Colonic mucosa (tissue), 4 donors: ENCODE data around the gene BCR. TPM values are rescaled to one million over a fixed set of nuclear protein-coding genes. Genes with fewer than 3 reads are reported as not detected.

Source experiments
- DNase-seq: peaks from one replicate; pipeline ENCODE4 v3.0.0-alpha.2; 2020
- H3K27ac ChIP-seq: fragments of 200-600 bp; one replicate; pipeline ENCODE4 v1.8.0; 2021
- H3K27me3 ChIP-seq: fragments of 200-600 bp; one replicate; pipeline ENCODE4 v1.8.0; 2021
- H3K36me3 ChIP-seq: fragments of 200-600 bp; one replicate; pipeline ENCODE4 v1.8.0; 2021
- H3K4me1 ChIP-seq: fragments of 200-600 bp; one replicate; pipeline ENCODE4 v1.8.0; 2021; ENCODE audit warnings: mild to moderate bottlenecking
- H3K4me3 ChIP-seq: fragments of 200-600 bp; one replicate; pipeline ENCODE4 v1.8.0; 2021
- H3K9ac ChIP-seq, 2 donors: one replicate each; pipeline ENCODE4 v1.7.0; 2013; ENCODE audit warnings: control low read depth in 2 of 2, low read depth in 2 of 2, low read length in 2 of 2
- H3K9me3 ChIP-seq: fragments of 200-600 bp; one replicate; pipeline ENCODE4 v1.8.0; 2021
- CTCF ChIP-seq: fragments of 200-600 bp; IDR thresholded peaks from one replicate; pipeline ENCODE4 v1.8.0; 2022; ENCODE audit warnings: antibody characterized with exemption, mild to moderate bottlenecking
- intact Hi-C: fragments of 100-400 bp; cut with DNase I; formaldehyde crosslinking; loops from one replicate; pipeline ENCODE4 v1.14.1; 2022
- total RNA-seq, 2 donors: library from RNA; stranded (reverse); fragmentation: NEBNext Ultra II Directional in 1 of 2; extraction: Animal tissue kit (Norgen Biotek cat#: 25700) in 1 of 2; gene quantifications; one replicate each; pipeline ENCODE4 v1.2.1, GENCODE V29; 2021
- donor health status: healthy.
- donor health status: DM: no; HTN: no; CAD: no.
- donor health status: DM: no; HTN: no; CAD: no.

The BCR gene
- total RNA-seq, 2 donors from 2014 or later, result 39.2 to 57.8 TPM

GRCh38 chr22:23289130-23289503 is 108.8 kb downstream of the BCR start:
- no peak overlapping the region for H3K27ac ChIP-seq
- TF ChIP-seq CTCF, result no peak
- no peaks in the 10 kb centered on the region for H3K36me3 ChIP-seq
- H3K9ac ChIP-seq, result no peak overlapping the region
- no peaks in the 10 kb centered on the region for H3K27me3 ChIP-seq
- no peaks in the 10 kb centered on the region for H3K4me1 ChIP-seq
- H3K4me3 ChIP-seq, result no peak overlapping the region
- no peaks in the 10 kb centered on the region for H3K9me3 ChIP-seq
- DNase-seq, result no peak
- intact Hi-C loops, result loop anchor here (10.0 kb wide), 1 partner anchor 334 kb away; no protein-coding TSS in a partner anchor

- TF ChIP-seq CTCF, result peak; percentile 72
- no peaks in the 10 kb centered on the region for H3K4me1 ChIP-seq
- H3K27me3 ChIP-seq, result no peaks in the 10 kb centered on the region
- DNase-seq, result peak; percentile 76
- no peaks in the 10 kb centered on the region for H3K9me3 ChIP-seq
- no peak overlapping the region for H3K9ac ChIP-seq
- intact Hi-C loops, result loop anchor here (10.0 kb wide), 1 partner anchor 335 kb away; no protein-coding TSS in a partner anchor
- H3K27ac ChIP-seq, result no peak overlapping the region
- no peak overlapping the region for H3K4me3 ChIP-seq
- H3K36me3 ChIP-seq, result no peaks in the 10 kb centered on the region
These were observed 109.8 kb downstream of the BCR start for GRCh38 chr22:23289851-23290724.

GRCh38 chr22:23291806-23292452 is 111.6 kb downstream of the BCR start:
- H3K27me3 ChIP-seq, result no peaks in the 10 kb centered on the region
- H3K4me1 ChIP-seq, result no peaks in the 10 kb centered on the region
- no peaks in the 10 kb centered on the region for H3K9me3 ChIP-seq
- no peak overlapping the region for H3K9ac ChIP-seq
- no peaks in the 10 kb centered on the region for H3K36me3 ChIP-seq
- intact Hi-C loops, result no loop called here
- no peak for TF ChIP-seq CTCF
- no peak for DNase-seq
- H3K27ac ChIP-seq, result no peak overlapping the region
- H3K4me3 ChIP-seq, result no peak overlapping the region

GRCh38 chr22:23292453-23293350 is 112.4 kb downstream of the BCR start:
- no peak for DNase-seq
- Histone ChIP-seq H3K4me1 (no peaks in the 10 kb centered on the region), H3K9me3 (no peaks in the 10 kb centered on the region), H3K9ac (no peak overlapping the region), H3K27ac (no peak overlapping the region), H3K36me3 (no peaks in the 10 kb centered on the region), H3K27me3 (no peaks in the 10 kb centered on the region), H3K4me3 (no peak overlapping the region)
- TF ChIP-seq CTCF, result no peak
- intact Hi-C loops, result no loop called here

- H3K9ac ChIP-seq, result no peak overlapping the region
- no peak overlapping the region for H3K4me3 ChIP-seq
- no peak overlapping the region for H3K27ac ChIP-seq
- TF ChIP-seq CTCF, result no peak
- H3K4me1 ChIP-seq, result no peaks in the 10 kb centered on the region
- no peak for DNase-seq
- no peaks in the 10 kb centered on the region for H3K36me3 ChIP-seq
- no peaks in the 10 kb centered on the region for H3K27me3 ChIP-seq
- no peaks in the 10 kb centered on the region for H3K9me3 ChIP-seq
- intact Hi-C loops, result no loop called here
These were observed 113.4 kb downstream of the BCR start for GRCh38 chr22:23293720-23294119.
